Aorta (tissue), 5 donors: ENCODE data around the gene HEPACAM. TPM values are rescaled to one million over a fixed set of nuclear protein-coding genes. Genes with fewer than 3 reads are reported as not detected.
A peak's percentile ranks its signal among the peaks of the same experiment; 100 is the strongest.

Source experiments
- ATAC-seq: fragments of 200-7000 bp; cut with Tn5 transposase; one replicate; pipeline ENCODE4 v1.9.1; 2022; ENCODE audit warnings: moderate library complexity; ENCODE audit not compliant: low FRiP score
- DNase-seq, 2 donors: peaks; one replicate each; pipeline ENCODE4 v3.0.0-alpha.2; 2020
- H3K27ac ChIP-seq, 2 donors: one replicate each; pipeline ENCODE4 v1.5.1; 2013; ENCODE audit warnings: low read length in 2 of 2, mild to moderate bottlenecking in 2 of 2, moderate library complexity in 2 of 2, control low read depth in 1 of 2, inconsistent platforms in 1 of 2, low read depth in 1 of 2
- H3K27me3 ChIP-seq, 2 donors: one replicate each; pipeline ENCODE4 v1.6.1; 2013; ENCODE audit warnings: control low read depth in 1 of 2, low read length in 1 of 2, mild to moderate bottlenecking in 1 of 2, moderate library complexity in 1 of 2; ENCODE audit not compliant: insufficient read depth in 2 of 2, control insufficient read depth in 1 of 2
- H3K36me3 ChIP-seq, 2 donors: one replicate each; pipeline ENCODE4 v1.6.1; 2013; ENCODE audit warnings: control low read depth in 1 of 2, low read length in 1 of 2, mild to moderate bottlenecking in 1 of 2; ENCODE audit not compliant: insufficient read depth in 2 of 2, control insufficient read depth in 1 of 2
- H3K4me1 ChIP-seq, 2 donors: one replicate each; pipeline ENCODE4 v1.6.1; 2013; ENCODE audit warnings: low read length in 2 of 2, control low read depth in 1 of 2, mild to moderate bottlenecking in 1 of 2, moderate library complexity in 1 of 2; ENCODE audit not compliant: insufficient read depth in 2 of 2, control insufficient read depth in 1 of 2
- H3K4me3 ChIP-seq, 2 donors: one replicate each; pipeline ENCODE4 v1.5.1; 2013; ENCODE audit warnings: low read length in 2 of 2, control low read depth in 1 of 2, mild to moderate bottlenecking in 1 of 2
- H3K9me3 ChIP-seq: one replicate; pipeline ENCODE4 v1.6.1; 2013; ENCODE audit warnings: mild to moderate bottlenecking, low read length; ENCODE audit not compliant: control insufficient read depth
- WGBS, 2 donors: extraction: QIAGEN DNeasy Blood & Tissue Kit; methylation state at CpG; one replicate each; pipeline ENCODE4 v1.1.7; 2013; 5-methylcytosine and 5-hydroxymethylcytosine counted together
- intact Hi-C, 2 donors: fragments of 100-400 bp; cut with DNase I; formaldehyde crosslinking; loops; one replicate each; pipeline versions ENCODE4 v1.14.2 to v1.15.0; 2022
- polyA plus RNA-seq, 2 donors: library from polyadenylated mRNA; stranded (reverse); fragments of 200-250 nt; gene quantifications; one replicate each; pipeline ENCODE4 v1.2.3, GENCODE V29; 2013
- total RNA-seq, 2 donors: library from RNA; stranded (reverse); fragmentation: NEBNext Ultra II Directional; extraction: Animal tissue kit (Norgen Biotek cat#: 25700); gene quantifications; one replicate each; pipeline ENCODE4 v1.2.1, GENCODE V29; 2021
- donor health status: healthy with polysubstance abuse.
- donor health status: Bipolar disorder and iron deficiency.
- donor health status: DM: no; HTN: no; CAD: no.
- donor health status: DM: no; HTN: no; CAD: no.
- donor health status: DM: yes; HTN: yes; CAD: no.

The HEPACAM gene
- total and polyA plus RNA-seq, 4 donors, result 0.10 to 0.30 TPM; not detected in 2

DNA sequence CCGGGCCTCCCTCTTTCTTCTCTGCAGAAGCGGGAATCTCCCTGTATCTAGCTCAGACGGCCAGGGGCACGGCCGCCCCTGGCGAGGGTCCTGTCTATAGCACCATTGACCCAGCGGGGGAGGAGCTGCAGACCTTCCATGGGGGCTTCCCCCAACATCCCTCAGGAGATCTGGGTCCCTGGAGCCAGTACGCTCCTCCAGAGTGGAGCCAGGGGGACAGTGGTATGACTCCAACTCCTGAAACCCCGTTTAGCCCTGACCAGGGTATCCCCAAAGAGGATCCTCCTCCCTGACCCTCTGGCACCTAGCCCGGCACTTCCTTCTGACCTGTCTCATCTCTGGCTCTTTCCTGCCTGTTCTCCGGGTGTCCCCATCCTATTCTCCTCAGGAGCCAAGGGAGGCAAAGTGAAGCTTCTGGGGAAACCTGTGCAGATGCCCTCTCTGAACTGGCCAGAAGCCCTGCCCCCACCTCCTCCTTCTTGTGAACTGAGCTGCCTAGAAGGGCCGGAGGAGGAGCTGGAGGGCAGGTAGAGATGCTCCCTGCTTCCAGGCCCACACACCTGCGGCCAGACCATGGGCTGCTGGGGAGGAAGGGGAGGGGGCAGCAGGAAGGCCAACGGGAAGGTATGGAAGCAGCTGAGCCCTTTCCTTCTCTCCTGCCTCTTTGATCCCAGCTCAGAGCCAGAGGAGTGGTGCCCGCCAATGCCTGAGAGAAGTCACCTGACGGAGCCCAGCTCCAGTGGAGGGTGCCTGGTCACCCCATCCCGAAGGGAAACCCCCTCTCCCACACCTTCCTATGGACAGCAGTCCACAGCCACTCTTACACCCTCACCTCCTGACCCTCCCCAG, 57.7 kb downstream of the HEPACAM start:
- no peak overlapping the region for H3K4me3 ChIP-seq
- H3K9me3 ChIP-seq, result no peaks in the 10 kb centered on the region
- intact Hi-C loops, result loop anchor here in 1 of 2 donors (10.0 kb wide), 1 partner anchor 463 kb away; no protein-coding TSS in a partner anchor
- DNase-seq (peak in 1 of 2 donors; percentile 68), ATAC-seq (no peak)
- H3K27ac ChIP-seq, result no peak overlapping the region
- no peaks in the 10 kb centered on the region for H3K4me1 ChIP-seq
- H3K36me3 ChIP-seq, result no peaks in the 10 kb centered on the region
- WGBS, 2 donors, result 75 to 80% methylated on average over 13 to 17 of the region's 17 CpGs
- H3K27me3 ChIP-seq, result no peaks in the 10 kb centered on the region

DNA sequence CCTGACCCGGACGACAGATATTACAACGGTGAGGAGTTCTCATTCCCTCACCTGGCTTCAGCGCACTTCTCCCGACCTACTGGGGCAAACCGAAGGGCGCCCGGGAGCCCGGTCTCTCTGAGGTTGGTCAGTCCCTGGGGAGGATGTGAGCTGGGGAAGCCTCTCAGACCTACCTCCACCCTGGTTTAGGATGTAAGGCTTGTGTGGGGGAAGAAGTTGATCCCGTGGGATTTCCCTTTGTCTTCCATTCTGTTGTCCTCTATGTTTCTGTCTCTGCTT, 58.3 kb downstream of the HEPACAM start:
- ATAC-seq, result no peak
- Histone ChIP-seq H3K4me3 (no peak overlapping the region), H3K27ac (no peak overlapping the region), H3K9me3 (no peaks in the 10 kb centered on the region), H3K27me3 (no peaks in the 10 kb centered on the region), H3K4me1 (no peaks in the 10 kb centered on the region), H3K36me3 (no peaks in the 10 kb centered on the region)
- DNase-seq, result no peak
- WGBS, 2 donors, result 51 to 57% methylated on average over 10 of the region's 10 CpGs
- intact Hi-C loops, result loop anchor here in 1 of 2 donors (10.0 kb wide), 1 partner anchor 463 kb away; no protein-coding TSS in a partner anchor

DNA sequence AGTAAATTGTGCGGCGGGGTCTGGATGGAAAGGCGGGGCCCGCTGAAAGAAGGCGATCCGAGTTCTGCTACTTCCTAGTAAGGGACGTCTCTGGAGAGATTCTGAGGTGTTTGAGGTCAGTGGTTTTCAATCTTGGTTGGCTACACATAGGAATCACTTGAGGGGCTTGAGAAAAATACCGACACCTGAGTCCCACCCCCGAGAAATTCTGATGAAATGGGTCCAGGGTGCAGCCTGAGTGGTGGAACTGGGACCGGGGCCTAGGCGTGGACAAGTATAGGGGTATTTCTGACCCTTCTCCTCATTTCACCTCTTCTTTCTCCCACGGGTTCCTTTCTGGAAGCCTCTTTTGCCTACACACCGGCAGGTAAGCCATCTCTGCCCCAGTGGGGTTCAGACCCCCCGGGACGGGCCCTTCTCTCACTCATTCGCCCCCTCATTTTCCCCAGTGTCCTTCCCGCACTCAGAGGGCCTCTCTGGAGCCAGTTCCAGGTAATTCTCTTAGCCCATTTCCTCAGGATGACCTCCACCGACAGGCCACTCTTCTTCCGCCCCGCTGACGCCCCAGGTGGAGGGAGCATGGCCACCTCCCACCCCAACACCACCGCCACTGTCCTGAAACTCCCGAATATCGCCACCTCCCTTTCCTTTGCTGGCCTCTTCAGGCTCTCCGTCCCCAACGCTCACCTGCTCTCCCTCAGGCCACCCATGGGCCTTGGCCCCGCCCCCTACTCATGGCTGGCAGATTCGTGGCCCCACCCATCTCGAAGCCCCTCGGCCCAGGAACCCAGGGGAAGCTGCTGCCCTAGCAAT, 58.8 kb downstream of the HEPACAM start:
- DNase-seq (no peak), ATAC-seq (no peak)
- Histone ChIP-seq H3K4me1 (no peaks in the 10 kb centered on the region), H3K36me3 (no peaks in the 10 kb centered on the region), H3K27me3 (no peaks in the 10 kb centered on the region), H3K27ac (no peak overlapping the region), H3K4me3 (peak overlapping the region; percentile 15 to 49), H3K9me3 (no peaks in the 10 kb centered on the region)
- intact Hi-C loops, result loop anchor here in 1 of 2 donors (10.0 kb wide), 1 partner anchor 462 kb away; no protein-coding TSS in a partner anchor
- 27 to 28% methylated on average over 30 of the region's 30 CpGs for WGBS, 2 donors

DNA sequence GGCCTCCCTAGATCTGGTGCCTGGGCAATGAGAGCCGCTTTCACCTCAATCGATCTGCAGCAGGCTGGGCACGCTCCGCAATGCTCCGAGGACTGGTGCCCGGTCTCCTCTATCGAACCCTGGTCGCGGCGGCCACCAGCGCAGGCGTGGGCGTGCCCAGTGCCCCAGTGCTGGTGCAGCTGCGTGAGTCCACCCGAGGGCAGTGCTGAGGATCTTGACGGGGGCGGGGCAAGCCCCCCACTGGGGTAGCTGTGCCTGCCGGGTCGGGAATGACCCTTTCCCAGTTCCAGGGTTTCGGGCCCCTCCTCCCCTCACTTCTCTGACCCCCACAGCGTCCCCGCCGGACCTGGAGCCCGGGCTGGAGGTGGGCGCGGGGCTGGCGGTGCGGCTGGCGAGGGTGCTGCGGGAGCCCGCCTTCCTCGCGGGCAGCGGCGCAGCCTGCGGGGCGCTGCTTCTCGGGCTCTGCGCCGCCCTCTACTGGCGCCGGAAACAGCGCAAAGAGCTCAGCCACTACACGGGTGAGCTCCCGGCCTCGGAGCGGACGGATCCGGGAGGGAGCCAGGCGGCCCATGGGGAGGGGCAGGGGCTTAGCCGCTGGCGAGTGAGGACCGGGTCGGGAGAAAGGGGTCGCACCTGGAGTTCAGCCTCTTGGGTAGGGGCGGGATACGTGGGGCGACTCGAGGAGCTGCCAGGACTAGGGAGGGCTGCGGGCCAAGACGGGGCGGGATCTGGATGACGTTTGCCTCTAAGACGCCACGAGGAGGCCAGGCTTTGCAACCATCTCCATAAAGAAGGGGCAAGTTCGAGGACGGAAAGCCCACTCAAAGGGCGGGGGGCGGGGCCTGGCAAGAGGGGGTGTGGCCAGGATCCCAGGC, 59.7 kb downstream of the HEPACAM start:
- H3K4me1 ChIP-seq, result no peaks in the 10 kb centered on the region
- no peaks in the 10 kb centered on the region for H3K27me3 ChIP-seq
- intact Hi-C loops, result loop anchor here in 1 of 2 donors (10.0 kb wide), 1 partner anchor 461 kb away; no protein-coding TSS in a partner anchor
- no peaks in the 10 kb centered on the region for H3K36me3 ChIP-seq
- ATAC-seq, result peak; percentile 94
- peak overlapping the region; percentile 15 to 49 for H3K4me3 ChIP-seq
- peak overlapping the region in 1 of 2 donors; percentile 6 for H3K27ac ChIP-seq
- no peaks in the 10 kb centered on the region for H3K9me3 ChIP-seq
- 1% methylated on average over 69 of the region's 69 CpGs for WGBS, 2 donors
- DNase-seq, result peak; percentile 91 to 95

DNA sequence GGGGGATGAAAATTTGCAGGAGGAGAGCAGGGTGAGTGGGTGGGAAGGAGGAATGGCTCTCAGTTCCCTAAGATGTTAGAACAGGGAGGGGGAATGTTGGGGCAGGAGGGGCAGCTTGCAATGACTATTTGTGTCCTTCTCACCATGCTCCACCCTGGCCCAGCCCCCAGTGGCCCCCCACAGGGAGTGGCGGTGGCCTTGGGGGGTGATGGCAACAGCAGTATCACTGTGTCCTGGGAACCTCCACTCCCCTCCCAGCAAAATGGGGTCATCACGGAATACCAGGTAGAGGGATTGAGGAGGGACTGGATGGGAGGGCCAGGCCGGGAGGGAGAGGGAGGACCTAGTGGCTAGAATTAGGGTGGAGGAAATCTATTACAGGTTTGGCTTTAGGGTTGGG, 60.4 kb downstream of the HEPACAM start:
- H3K4me1 ChIP-seq, result no peaks in the 10 kb centered on the region
- no peak overlapping the region for H3K4me3 ChIP-seq
- no peaks in the 10 kb centered on the region for H3K9me3 ChIP-seq
- WGBS, 2 donors, result 55 to 65% methylated on average over 3 of the region's 3 CpGs
- H3K27ac ChIP-seq, result no peak overlapping the region
- intact Hi-C loops, result loop anchor here in 1 of 2 donors (10.0 kb wide), 1 partner anchor 461 kb away; no protein-coding TSS in a partner anchor
- H3K36me3 ChIP-seq, result no peaks in the 10 kb centered on the region
- no peaks in the 10 kb centered on the region for H3K27me3 ChIP-seq
- ATAC-seq (no peak), DNase-seq (no peak)

DNA sequence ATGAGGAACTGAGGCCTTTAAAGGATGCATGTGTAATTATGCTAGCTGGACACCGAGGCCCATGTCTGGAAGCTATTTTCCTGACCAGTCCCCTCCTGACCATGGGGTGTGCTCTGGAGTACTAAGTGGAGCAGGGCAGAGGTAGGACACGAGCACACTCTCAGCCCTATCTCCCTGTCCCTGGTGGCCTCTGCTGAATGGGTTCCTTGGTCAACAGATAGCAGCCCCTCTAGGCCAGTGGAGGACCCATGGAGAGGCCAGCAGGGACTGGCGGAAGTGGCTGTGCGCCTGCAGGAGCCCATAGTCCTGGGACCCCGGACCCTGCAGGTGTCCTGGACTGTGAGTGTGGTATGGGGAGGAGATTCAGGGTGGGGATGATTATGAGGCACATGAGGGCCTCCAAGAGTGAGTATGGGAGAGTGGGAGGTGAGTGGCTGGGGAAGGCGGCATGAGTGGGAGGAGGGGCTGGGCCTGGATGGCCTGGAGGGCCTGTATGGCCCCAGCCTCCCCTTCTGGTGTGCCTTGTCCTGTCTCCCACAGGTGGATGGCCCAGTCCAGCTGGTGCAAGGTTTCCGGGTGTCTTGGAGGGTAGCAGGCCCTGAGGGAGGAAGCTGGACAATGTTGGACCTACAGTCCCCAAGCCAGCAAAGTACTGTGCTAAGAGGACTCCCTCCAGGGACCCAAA, 61.1 kb downstream of the HEPACAM start:
- Histone ChIP-seq H3K36me3 (no peaks in the 10 kb centered on the region), H3K4me3 (no peak overlapping the region), H3K4me1 (no peaks in the 10 kb centered on the region), H3K9me3 (no peaks in the 10 kb centered on the region), H3K27me3 (no peaks in the 10 kb centered on the region), H3K27ac (no peak overlapping the region)
- 94 to 95% methylated on average over 7 of the region's 7 CpGs for WGBS, 2 donors
- intact Hi-C loops, result loop anchor here in 1 of 2 donors (10.0 kb wide), 1 partner anchor 460 kb away; no protein-coding TSS in a partner anchor
- ATAC-seq, result no peak
- no peak for DNase-seq

DNA sequence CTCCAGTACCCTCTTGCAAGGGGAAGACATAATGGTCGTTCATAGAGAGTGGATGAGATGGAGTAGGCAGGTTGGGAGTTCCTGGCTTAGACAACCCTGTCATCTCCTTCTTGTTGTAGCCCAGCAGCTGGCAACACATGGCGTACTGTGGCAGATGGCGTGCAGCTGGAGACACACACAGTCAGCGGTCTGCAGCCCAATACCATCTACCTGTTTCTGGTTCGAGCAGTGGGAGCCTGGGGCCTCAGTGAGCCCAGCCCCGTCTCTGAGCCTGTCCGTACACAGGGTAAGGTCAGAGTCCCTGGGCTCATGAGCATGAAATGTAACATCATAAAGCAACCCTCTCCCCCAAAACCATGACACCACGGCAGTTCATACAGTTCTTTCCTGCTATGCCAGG, 61.9 kb downstream of the HEPACAM start:
- no peak for DNase-seq
- H3K27ac ChIP-seq, result no peak overlapping the region
- no peaks in the 10 kb centered on the region for H3K27me3 ChIP-seq
- H3K4me1 ChIP-seq, result no peaks in the 10 kb centered on the region
- no peaks in the 10 kb centered on the region for H3K36me3 ChIP-seq
- intact Hi-C loops, result loop anchor here in 1 of 2 donors (10.0 kb wide), 1 partner anchor 459 kb away; no protein-coding TSS in a partner anchor
- H3K9me3 ChIP-seq, result no peaks in the 10 kb centered on the region
- ATAC-seq, result no peak
- H3K4me3 ChIP-seq, result no peak overlapping the region
- 89 to 92% methylated on average over 8 of the region's 8 CpGs for WGBS, 2 donors
